NCI-H82 treated with DMSO at 0.1 percent for 48 hours (cell line): Measurements from ENCODE around the gene B3GALNT2.

Source experiments
- DNase-seq: peaks from one replicate; lab custom pipeline; 2025; ENCODE audit not compliant: unreplicated experiment; lab: John Stamatoyannopoulos, UW

B3GALNT2 gene

DNA sequence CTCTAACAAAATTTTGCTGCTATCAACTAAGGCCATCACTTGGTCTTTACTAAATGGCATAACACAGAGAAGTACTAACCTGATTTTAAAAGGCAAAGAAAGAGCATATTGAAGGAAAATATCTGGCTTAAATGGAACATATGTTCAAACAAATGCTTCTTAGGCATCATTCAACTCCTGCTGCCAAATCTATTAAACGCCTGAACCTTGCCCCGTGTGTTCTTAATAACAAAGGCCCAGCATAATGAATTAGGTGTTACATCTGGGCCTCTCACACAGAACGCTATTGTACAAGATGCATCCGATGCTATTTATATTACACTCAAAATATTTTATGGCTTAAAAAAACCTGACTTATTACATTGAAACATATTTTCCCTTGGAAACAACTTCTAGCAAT is 48.4 kb downstream of the B3GALNT2 start:
- peak; percentile 22 for DNase-seq

DNA sequence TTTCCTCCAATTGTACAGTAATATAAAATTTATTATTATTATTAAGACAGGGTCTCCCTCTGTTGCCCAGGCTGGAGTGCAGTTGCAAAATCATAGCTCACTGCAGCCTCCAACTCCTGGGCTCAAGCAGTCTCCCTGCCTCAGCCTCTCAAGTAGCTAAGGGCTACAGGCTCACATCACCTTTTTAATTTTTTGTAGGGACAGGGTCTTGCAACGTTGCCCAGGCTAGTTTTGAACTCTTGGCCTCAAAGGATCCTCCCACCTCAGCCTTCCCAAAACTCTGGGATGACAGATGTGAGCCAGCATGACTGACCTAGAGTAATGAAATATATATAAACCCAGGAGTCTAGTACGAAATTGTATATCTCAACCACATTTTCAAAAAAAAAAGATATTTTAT is 49.2 kb downstream of the B3GALNT2 start:
- DNase-seq = no peak

DNA sequence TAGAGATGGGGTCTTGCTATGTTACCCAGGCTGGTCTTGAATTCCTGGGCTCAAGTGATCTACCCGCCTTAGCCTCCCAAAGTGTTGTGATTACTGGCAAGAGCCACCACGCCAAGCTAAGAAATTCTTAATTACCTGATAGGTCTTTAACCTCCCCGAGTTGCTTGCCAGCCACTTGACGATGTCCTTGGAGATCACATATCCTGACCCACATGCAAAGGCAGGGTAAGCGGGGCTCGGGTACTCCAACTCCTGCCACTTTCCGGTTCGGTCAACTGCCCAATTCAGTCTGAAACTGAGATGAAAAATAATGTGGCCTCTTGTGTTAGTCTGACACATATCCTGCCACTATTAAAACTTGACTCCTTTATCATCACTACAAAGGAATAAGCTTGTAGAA is 50.2 kb downstream of the B3GALNT2 start:
- no peak for DNase-seq

GRCh38 chr1:235450886-235451483 is 53.3 kb downstream of the B3GALNT2 start:
- no peak for DNase-seq

DNA sequence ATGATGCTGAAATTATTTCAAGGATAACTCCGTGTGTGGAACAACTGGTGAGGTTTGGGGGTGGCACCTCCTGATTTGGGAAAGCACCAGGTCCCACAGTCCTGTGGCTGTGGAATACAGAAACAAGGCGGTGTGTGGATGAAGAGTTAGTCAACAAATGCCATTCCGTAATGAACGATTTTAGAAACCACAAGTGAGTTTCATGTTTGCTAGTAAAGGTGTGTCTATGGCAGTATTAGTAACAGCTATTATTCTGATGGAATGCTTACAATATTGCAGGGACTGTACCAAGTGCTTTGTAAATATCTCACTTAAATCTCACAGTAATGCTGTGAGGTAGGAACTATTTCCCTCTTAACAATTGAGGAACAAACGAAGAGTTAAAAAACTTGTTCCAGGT is 53.8 kb downstream of the B3GALNT2 start:
- DNase-seq = no peak

GRCh38 chr1:235448616-235449015 is 55.6 kb downstream of the B3GALNT2 start:
- no peak for DNase-seq

- DNase-seq = no peak
Observed at GRCh38 chr1:235442788-235443429, 61.3 kb downstream of the B3GALNT2 start.

DNA sequence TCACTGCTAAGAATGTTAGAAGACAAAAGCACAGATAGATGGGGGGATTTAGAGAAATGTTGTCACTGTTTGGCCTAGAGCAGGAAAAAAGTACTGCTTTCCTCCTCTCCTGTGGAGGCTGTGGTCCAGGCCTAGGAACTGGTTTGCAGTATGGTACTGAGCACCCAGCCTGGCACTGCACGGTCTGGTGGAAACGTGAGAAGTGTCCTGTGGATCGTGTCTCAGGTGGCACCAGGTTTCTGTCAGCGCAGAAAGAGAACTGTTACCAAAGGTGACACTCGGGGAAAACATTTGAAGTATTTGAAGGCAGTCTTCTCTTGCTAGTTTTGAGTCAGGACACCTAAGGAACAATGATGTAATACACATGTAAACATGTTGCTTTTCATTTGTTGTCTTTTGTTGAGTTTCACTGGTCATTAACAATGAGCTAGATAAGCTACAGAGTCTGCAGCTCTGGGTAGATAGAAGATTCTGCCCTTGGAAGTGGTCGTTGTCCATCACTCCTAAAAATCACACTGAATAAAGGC is 63.0 kb downstream of the B3GALNT2 start:
- DNase-seq = no peak

GRCh38 chr1:235434001-235434400 is 70.3 kb downstream of the B3GALNT2 start:
- no peak for DNase-seq

GRCh38 chr1:235430991-235431390 is 73.3 kb downstream of the B3GALNT2 start:
- DNase-seq = no peak

- no peak for DNase-seq
Observed at GRCh38 chr1:235429143-235429542, 75.1 kb downstream of the B3GALNT2 start.

GRCh38 chr1:235427447-235427846 is 76.8 kb downstream of the B3GALNT2 start:
- DNase-seq = no peak

DNA sequence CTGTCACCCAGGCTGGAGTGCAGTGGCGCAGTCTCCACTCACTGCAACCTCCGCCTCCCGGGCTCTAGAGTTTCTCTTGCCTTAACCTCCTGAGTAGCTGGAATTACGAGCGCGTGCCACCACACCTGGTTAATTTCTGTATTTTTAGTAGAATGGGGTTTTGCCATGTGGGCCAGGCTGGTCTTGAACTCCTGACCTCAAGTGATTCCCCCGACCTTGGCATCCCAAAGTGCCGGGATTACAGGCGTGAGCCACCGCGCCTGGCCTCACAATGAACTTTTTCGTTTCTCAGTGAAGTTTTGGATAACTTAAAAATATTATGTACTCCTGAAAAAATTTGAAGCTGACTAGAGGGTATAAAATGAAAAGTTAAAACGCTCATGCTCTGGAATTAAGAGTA is 77.6 kb downstream of the B3GALNT2 start:
- no peak for DNase-seq

DNA sequence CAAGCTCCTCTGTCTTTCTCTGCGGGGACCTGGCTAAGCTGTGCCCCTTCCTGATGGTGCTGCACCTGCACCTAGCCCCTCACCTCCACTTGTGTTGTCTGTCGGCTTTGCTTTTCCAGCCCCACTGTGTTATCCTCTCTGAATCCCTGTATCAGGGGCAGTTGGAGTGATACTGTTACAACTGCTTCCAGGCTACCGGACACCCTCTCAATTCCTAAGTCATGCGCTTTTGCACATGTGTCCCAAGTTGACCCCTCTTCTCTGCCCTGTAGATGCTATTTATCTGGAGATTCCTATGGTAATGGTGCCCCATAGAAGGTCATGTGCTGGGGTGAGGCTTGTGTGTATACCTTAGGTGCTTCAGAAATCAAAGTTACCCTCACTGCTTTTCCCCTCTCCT is 78.1 kb downstream of the B3GALNT2 start:
- no peak for DNase-seq

DNA sequence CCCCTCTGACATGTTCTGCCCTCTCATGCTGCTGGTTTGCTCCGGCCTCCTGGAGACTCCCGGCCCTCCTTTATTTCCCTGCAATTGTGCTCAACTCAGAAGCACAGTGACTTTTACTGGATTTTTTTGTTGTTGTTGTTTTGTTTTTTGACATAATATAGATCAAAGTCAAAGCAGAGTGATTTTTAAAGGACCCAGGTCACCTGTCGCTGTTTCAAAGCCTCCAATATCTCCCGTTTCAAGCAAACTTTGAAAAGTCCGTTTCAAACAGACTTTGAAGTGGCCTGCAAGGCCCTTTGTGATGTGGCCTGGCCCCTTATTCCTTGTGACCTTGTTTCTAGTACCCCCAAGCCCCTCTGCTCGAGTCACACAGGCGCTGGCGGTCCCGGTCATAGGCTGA is 78.9 kb downstream of the B3GALNT2 start:
- no peak for DNase-seq

- DNase-seq = no peak
Observed at GRCh38 chr1:235424092-235424491, 80.2 kb downstream of the B3GALNT2 start.

DNA sequence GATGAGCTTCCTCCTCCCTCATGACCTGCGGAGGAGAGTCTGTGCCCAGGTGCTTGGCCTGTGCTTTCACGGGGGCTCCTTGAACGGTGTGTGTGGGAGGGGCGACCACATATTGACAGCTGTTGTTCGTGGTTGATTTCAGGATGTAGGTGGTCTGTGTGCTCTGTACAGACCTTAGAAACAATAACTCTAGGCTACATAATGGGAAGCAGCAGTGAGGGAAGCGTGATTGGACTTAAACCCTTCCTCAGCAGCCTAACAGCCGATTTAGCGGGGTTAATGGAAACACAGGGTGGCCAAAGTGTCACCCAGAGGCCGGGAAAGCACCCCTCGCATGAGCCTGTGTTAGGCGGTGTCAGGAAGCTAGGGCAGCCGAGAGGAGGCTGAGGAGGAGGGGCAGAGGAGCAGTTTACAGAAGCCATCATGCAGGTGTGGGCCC is 81.0 kb downstream of the B3GALNT2 start:
- no peak for DNase-seq

DNA sequence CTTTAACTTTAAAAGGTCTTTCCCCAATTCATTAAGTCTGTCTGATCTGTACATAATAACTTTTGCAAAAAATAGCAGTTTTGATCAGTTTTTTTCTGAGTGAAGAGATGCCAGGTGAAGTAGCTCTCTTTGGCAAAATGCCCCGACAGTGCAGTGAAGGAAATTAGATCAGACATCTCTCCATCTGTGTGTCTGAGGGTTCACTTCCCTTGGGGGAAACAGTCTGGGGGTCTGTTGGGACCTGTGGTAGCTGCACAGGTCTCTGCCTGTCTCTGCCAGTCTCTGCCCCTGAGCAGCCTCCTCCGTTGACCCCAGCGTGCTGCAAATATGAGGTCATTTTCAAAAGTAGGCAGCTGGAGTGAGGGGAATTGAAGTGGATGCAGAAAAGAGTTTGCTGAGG is 82.5 kb downstream of the B3GALNT2 start:
- DNase-seq = no peak

DNA sequence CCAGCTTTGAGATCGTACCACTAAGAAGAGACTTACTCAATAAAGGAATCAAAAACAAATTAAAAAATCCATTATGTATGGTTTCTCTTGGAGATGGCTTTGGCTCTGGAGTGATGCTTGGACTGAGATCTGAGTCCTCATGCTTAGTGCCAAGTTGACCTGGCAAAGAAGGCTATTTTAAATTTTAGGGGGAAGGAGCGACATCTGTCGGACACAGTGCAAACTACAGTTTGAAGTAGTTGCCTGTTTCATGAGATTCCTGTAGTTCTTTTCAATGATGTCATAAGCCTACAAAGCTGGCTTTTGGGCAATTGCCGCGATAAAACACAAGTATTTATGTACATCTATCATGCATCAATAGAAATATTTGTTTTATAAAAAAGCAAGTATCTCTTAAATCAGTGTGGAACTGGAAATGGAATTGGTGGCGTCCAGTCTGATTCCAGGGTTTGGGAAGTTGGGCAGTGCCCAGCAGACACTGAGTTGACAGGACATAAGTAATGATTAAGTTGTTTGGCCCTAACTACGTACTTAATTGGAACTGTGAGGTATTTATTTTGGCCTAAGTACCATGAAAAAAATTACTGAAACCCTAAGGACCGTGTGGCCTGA is 87.1 kb downstream of the B3GALNT2 start:
- peak; percentile 34 for DNase-seq

DNA sequence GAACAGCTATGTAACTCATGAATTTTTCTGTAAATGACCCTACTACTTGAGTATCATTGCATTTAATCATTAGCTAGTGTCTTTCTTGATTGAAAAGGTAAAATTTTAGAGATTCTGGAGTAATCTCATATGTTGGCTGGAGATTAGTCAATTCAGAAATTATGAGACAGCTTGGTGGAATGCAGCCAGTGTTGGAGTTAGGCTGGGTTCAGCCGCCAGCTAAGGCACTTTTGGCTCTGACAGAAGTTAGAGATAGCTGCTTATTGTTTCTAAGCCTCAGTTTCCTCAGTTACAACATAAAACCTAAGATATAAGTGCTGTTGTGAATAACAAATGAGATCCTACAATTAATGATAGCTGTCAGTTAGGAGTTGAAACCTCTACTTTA is 87.6 kb downstream of the B3GALNT2 start:
- no peak for DNase-seq

DNA sequence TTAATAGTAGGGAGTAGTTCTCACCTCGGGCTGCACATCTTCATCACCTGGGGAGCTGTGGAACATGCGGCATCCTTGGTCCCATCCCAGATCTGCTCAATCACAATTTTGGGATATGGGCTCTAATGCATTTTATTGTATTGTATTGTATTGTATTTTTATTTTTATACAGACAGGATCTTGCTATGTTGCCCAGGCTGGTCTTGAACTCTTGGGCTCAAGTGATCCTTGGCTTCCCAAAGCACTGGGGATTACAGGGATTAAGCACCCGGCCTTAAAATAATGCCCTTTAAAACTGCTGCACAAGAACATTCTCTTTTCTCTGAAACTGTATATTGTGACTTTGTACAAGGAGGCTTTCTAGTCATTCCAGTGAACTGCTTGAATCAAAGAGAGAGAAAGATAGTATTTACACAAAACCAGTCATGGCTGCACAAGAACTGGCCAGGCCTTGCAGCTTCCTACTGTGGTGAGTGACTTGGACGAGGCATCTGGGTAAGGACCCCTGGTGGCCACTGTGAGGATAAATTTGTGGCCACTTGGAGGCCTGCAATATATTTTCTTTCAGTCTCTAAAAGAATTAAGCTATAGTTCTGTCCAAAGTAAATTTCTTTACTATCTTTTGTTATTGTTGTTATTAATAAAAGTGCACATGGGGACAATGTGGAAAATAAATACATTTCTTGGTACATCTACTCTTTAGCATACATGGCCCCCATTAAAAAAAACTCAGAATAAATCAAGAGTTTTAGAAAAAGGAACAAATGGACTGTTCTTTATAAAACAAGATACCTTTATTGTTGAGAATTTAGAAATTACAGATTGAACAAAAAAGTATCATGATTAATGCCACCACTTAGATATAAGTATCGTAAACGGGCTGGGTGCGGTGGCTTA is 89.0 kb downstream of the B3GALNT2 start:
- DNase-seq = peak; percentile 84
